ENCODE measurements around the gene KANSL1. TPM values are rescaled to one million over a fixed set of nuclear protein-coding genes. Genes with fewer than 3 reads are reported as not detected.
A peak's percentile ranks its signal among the peaks of the same experiment; 100 is the strongest.

KANSL1 gene
- total RNA-seq, 1 donor from 2014 or later: 132 TPM

- DNase-seq (ENCODE audit: low read depth): peak; percentile 90
These were observed 120.2 kb downstream of the KANSL1 start for GRCh38 chr17:46072998-46073397.

GRCh38 chr17:46071796-46072195 lies 121.4 kb downstream of the KANSL1 start:
- DNase-seq (ENCODE audit: low read depth): peak; percentile 62

GRCh38 chr17:46064460-46064859 lies 128.8 kb downstream of the KANSL1 start:
- no peak for DNase-seq (ENCODE audit: low read depth)

- DNase-seq (ENCODE audit: low read depth): peak; percentile 81
These were observed 130.0 kb downstream of the KANSL1 start for GRCh38 chr17:46063241-46063640.

GRCh38 chr17:46061435-46061834 lies 131.8 kb downstream of the KANSL1 start:
- DNase-seq (ENCODE audit: low read depth): peak; percentile 39

GRCh38 chr17:46060461-46060860 lies 132.8 kb downstream of the KANSL1 start:
- peak; percentile 88 for DNase-seq (ENCODE audit: low read depth)

GRCh38 chr17:46059486-46059885 lies 133.7 kb downstream of the KANSL1 start:
- no peak for DNase-seq (ENCODE audit: low read depth)

GRCh38 chr17:46057366-46057765 lies 135.9 kb downstream of the KANSL1 start:
- no peak for DNase-seq (ENCODE audit: low read depth)

GRCh38 chr17:46056800-46057304 lies 136.4 kb downstream of the KANSL1 start:
- peak; percentile 53 for DNase-seq (ENCODE audit: low read depth)

- no peak for DNase-seq (ENCODE audit: low read depth)
These were observed 139.2 kb downstream of the KANSL1 start for GRCh38 chr17:46053911-46054534.

GRCh38 chr17:46049656-46050055 lies 143.6 kb downstream of the KANSL1 start:
- no peak for DNase-seq (ENCODE audit: low read depth)

GRCh38 chr17:46047856-46048255 lies 145.4 kb downstream of the KANSL1 start:
- DNase-seq (ENCODE audit: low read depth): no peak

GRCh38 chr17:46047398-46047797 lies 145.8 kb downstream of the KANSL1 start:
- DNase-seq (ENCODE audit: low read depth): no peak

GRCh38 chr17:46046957-46047356 lies 146.3 kb downstream of the KANSL1 start:
- peak; percentile 73 for DNase-seq (ENCODE audit: low read depth)

- no peak for DNase-seq (ENCODE audit: low read depth)
These were observed 147.6 kb downstream of the KANSL1 start for GRCh38 chr17:46045639-46046038.

GRCh38 chr17:46044989-46045388 lies 148.2 kb downstream of the KANSL1 start:
- no peak for DNase-seq (ENCODE audit: low read depth)

- DNase-seq (ENCODE audit: low read depth): peak; percentile 93
These were observed 148.8 kb downstream of the KANSL1 start for GRCh38 chr17:46044286-46044928.

GRCh38 chr17:46043606-46044005 lies 149.6 kb downstream of the KANSL1 start:
- no peak for DNase-seq (ENCODE audit: low read depth)

GRCh38 chr17:46042925-46043324 lies 150.3 kb downstream of the KANSL1 start:
- no peak for DNase-seq (ENCODE audit: low read depth)

GRCh38 chr17:46042246-46042645 lies 151.0 kb downstream of the KANSL1 start:
- no peak for DNase-seq (ENCODE audit: low read depth)

- no peak for DNase-seq (ENCODE audit: low read depth)
These were observed 153.5 kb downstream of the KANSL1 start for GRCh38 chr17:46039592-46040186.

GRCh38 chr17:46038937-46039336 lies 154.3 kb downstream of the KANSL1 start:
- DNase-seq (ENCODE audit: low read depth): no peak

GRCh38 chr17:46038414-46038813 lies 154.8 kb downstream of the KANSL1 start:
- no peak for DNase-seq (ENCODE audit: low read depth)
